GM23338 (cell line): ENCODE data around the gene MRPS18B.

Source experiments
- CREB1 ChIP-seq: fragments of 250-450 bp; sonication (Bioruptor Pico); IDR thresholded peaks from 2 replicates; pipeline ENCODE4 v1.5.0; 2020; ENCODE audit warnings: low read depth, mild to moderate bottlenecking, moderate library complexity
- ETS1 ChIP-seq: IDR thresholded peaks from 2 replicates; pipeline ENCODE4 v1.6.1; 2016; ENCODE audit warnings: antibody characterized with exemption
- EZH2 ChIP-seq: fragments of 200-600 bp; sonication (generic); IDR thresholded peaks from one replicate; pipeline ENCODE4 v1.8.0; 2017; ENCODE audit warnings: antibody characterized with exemption, mild to moderate bottlenecking, low read depth; ENCODE audit not compliant: unreplicated experiment
- EZH2phosphoT487 ChIP-seq: fragments of 200-600 bp; sonication (generic); IDR thresholded peaks from one replicate; pipeline ENCODE4 v1.8.1; 2018; ENCODE audit warnings: antibody characterized with exemption; ENCODE audit not compliant: unreplicated experiment
- JUNB ChIP-seq: IDR thresholded peaks from one replicate; pipeline ENCODE4 v1.6.1; 2016; ENCODE audit warnings: antibody characterized with exemption; ENCODE audit not compliant: unreplicated experiment
- POLR2AphosphoS5 ChIP-seq: IDR thresholded peaks from 2 replicates; pipeline ENCODE4 v1.6.1; 2016; ENCODE audit warnings: antibody characterized with exemption, low read depth
- STAT1 ChIP-seq: IDR thresholded peaks from one replicate; pipeline ENCODE4 v1.6.1; 2016; ENCODE audit warnings: antibody characterized with exemption; ENCODE audit not compliant: unreplicated experiment
- ZNF114 ChIP-seq: fragments of 250-450 bp; sonication (Bioruptor Pico); IDR thresholded peaks from 2 replicates; pipeline ENCODE4 v1.5.0; 2020; ENCODE audit warnings: mild to moderate bottlenecking, moderate library complexity
- TF ChIP-seq, protein P1 (sequence below): IDR thresholded peaks from one replicate; pipeline ENCODE4 v1.6.1; 2018; ENCODE audit warnings: antibody characterized with exemption; ENCODE audit not compliant: unreplicated experiment
- TF ChIP-seq, protein P2 (sequence below), 2 experiments: fragments of 200-600 bp in 1 of 2; sonication (generic) in 1 of 2; conservative IDR thresholded peaks; 2 replicates each; pipeline versions ENCODE4 v1.5.1 to v1.6.1; 2016 to 2017; ENCODE audit warnings: antibody characterized with exemption in 2 of 2, low read depth in 2 of 2, mild to moderate bottlenecking in 2 of 2, moderate library complexity in 1 of 2

- TF ChIP-seq, protein P1, sequence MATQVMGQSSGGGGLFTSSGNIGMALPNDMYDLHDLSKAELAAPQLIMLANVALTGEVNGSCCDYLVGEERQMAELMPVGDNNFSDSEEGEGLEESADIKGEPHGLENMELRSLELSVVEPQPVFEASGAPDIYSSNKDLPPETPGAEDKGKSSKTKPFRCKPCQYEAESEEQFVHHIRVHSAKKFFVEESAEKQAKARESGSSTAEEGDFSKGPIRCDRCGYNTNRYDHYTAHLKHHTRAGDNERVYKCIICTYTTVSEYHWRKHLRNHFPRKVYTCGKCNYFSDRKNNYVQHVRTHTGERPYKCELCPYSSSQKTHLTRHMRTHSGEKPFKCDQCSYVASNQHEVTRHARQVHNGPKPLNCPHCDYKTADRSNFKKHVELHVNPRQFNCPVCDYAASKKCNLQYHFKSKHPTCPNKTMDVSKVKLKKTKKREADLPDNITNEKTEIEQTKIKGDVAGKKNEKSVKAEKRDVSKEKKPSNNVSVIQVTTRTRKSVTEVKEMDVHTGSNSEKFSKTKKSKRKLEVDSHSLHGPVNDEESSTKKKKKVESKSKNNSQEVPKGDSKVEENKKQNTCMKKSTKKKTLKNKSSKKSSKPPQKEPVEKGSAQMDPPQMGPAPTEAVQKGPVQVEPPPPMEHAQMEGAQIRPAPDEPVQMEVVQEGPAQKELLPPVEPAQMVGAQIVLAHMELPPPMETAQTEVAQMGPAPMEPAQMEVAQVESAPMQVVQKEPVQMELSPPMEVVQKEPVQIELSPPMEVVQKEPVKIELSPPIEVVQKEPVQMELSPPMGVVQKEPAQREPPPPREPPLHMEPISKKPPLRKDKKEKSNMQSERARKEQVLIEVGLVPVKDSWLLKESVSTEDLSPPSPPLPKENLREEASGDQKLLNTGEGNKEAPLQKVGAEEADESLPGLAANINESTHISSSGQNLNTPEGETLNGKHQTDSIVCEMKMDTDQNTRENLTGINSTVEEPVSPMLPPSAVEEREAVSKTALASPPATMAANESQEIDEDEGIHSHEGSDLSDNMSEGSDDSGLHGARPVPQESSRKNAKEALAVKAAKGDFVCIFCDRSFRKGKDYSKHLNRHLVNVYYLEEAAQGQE: no peak
- TF ChIP-seq, protein P2, sequence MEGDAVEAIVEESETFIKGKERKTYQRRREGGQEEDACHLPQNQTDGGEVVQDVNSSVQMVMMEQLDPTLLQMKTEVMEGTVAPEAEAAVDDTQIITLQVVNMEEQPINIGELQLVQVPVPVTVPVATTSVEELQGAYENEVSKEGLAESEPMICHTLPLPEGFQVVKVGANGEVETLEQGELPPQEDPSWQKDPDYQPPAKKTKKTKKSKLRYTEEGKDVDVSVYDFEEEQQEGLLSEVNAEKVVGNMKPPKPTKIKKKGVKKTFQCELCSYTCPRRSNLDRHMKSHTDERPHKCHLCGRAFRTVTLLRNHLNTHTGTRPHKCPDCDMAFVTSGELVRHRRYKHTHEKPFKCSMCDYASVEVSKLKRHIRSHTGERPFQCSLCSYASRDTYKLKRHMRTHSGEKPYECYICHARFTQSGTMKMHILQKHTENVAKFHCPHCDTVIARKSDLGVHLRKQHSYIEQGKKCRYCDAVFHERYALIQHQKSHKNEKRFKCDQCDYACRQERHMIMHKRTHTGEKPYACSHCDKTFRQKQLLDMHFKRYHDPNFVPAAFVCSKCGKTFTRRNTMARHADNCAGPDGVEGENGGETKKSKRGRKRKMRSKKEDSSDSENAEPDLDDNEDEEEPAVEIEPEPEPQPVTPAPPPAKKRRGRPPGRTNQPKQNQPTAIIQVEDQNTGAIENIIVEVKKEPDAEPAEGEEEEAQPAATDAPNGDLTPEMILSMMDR (conservative IDR thresholded peaks at IDR 0.05; ENCODE audit: low read depth in 2 of 2): no peak
- TF ChIP-seq EZH2 (no peak), EZH2phosphoT487 (no peak), POLR2AphosphoS5 (no peak), ZNF114 (CRISPR knock-in tag) (no peak), ETS1 (no peak), CREB1 (CRISPR knock-in tag) (no peak), JUNB (no peak), STAT1 (no peak)
These were observed 22.8 kb downstream of the MRPS18B start for GRCh38 chr6:30640481-30640880.
